H9 (cell line): ENCODE measurements around the gene DLX6. TPM values are rescaled to one million over a fixed set of nuclear protein-coding genes. Genes with fewer than 3 reads are reported as not detected.

ENCODE experiments used
- DNase-seq: peaks from one replicate; pipeline ENCODE4 v3.0.0-alpha.2; 2017
- H2AFZ ChIP-seq: one replicate; pipeline ENCODE4 v1.6.1; 2013; ENCODE audit warnings: mild to moderate bottlenecking, low read length, control low read depth, moderate library complexity
- H2AK5ac ChIP-seq: 2 replicates; pipeline ENCODE4 v1.6.1; 2013; ENCODE audit warnings: low read length, control low read depth, mixed read lengths; ENCODE audit not compliant: insufficient read length
- H2BK120ac ChIP-seq: one replicate; pipeline ENCODE4 v1.6.1; 2013; ENCODE audit warnings: low read depth, mild to moderate bottlenecking, low read length, control low read depth, inconsistent platforms; ENCODE audit not compliant: poor library complexity, severe bottlenecking
- H2BK12ac ChIP-seq: 2 replicates; pipeline ENCODE4 v1.6.1; 2013; ENCODE audit warnings: low read length, control low read depth, mixed read lengths, low read depth; ENCODE audit not compliant: insufficient read length
- H2BK15ac ChIP-seq: 2 replicates; pipeline ENCODE4 v1.6.1; 2013; ENCODE audit warnings: low read depth, low read length, control low read depth
- H2BK20ac ChIP-seq: one replicate; pipeline ENCODE4 v1.6.1; 2013; ENCODE audit warnings: low read depth, mild to moderate bottlenecking, low read length, control low read depth, inconsistent platforms; ENCODE audit not compliant: poor library complexity, severe bottlenecking
- H2BK5ac ChIP-seq: 2 replicates; pipeline ENCODE4 v1.6.1; 2013; ENCODE audit warnings: low read length, control low read depth, mixed read lengths; ENCODE audit not compliant: insufficient read length
- H3K14ac ChIP-seq: 2 replicates; pipeline ENCODE4 v1.6.1; 2013; ENCODE audit warnings: low read length, control low read depth; ENCODE audit not compliant: insufficient read depth
- H3K18ac ChIP-seq: 2 replicates; pipeline ENCODE4 v1.6.1; 2013; ENCODE audit warnings: low read depth, mild to moderate bottlenecking, mixed read lengths, low read length, control low read depth; ENCODE audit not compliant: insufficient read length
- H3K23ac ChIP-seq: 2 replicates; pipeline ENCODE4 v1.6.1; 2013; ENCODE audit warnings: low read length, control low read depth, mixed read lengths, low read depth; ENCODE audit not compliant: insufficient read length
- H3K23me2 ChIP-seq: 2 replicates; pipeline ENCODE4 v1.6.1; 2013; ENCODE audit warnings: low read depth, mild to moderate bottlenecking, mixed read lengths, low read length, control low read depth; ENCODE audit not compliant: insufficient read length, poor library complexity, severe bottlenecking
- H3K27ac ChIP-seq: 2 replicates; pipeline ENCODE4 v1.5.1; 2013; ENCODE audit warnings: low read length, control low read depth, mixed read lengths, low read depth; ENCODE audit not compliant: insufficient read length
- H3K27me3 ChIP-seq: 2 replicates; pipeline ENCODE4 v1.6.1; 2013; ENCODE audit warnings: low read length, control low read depth, inconsistent platforms; ENCODE audit not compliant: insufficient read depth
- H3K4ac ChIP-seq: 2 replicates; pipeline ENCODE4 v1.6.1; 2013; ENCODE audit warnings: low read depth, mild to moderate bottlenecking, control low read depth, inconsistent platforms, low read length, moderate library complexity
- H3K4me1 ChIP-seq: 2 replicates; pipeline ENCODE4 v1.6.1; 2013; ENCODE audit warnings: low read length, control low read depth, inconsistent platforms; ENCODE audit not compliant: insufficient read depth
- H3K4me2 ChIP-seq: 2 replicates; pipeline ENCODE4 v1.6.1; 2013; ENCODE audit warnings: low read length, control low read depth, mixed read lengths; ENCODE audit not compliant: insufficient read length, insufficient read depth
- H3K56ac ChIP-seq: 2 replicates; pipeline ENCODE4 v1.6.1; 2013; ENCODE audit warnings: low read depth, mild to moderate bottlenecking, mixed read lengths, low read length, control low read depth; ENCODE audit not compliant: insufficient read length
- H3K79me1 ChIP-seq: 2 replicates; pipeline ENCODE4 v1.6.1; 2013; ENCODE audit warnings: low read depth, mild to moderate bottlenecking, moderate library complexity, low read length, control low read depth, inconsistent platforms; ENCODE audit not compliant: insufficient read depth, poor library complexity, severe bottlenecking
- H3K79me2 ChIP-seq: 2 replicates; pipeline ENCODE4 v1.6.1; 2013; ENCODE audit warnings: low read length, control low read depth, inconsistent platforms; ENCODE audit not compliant: insufficient read depth
- H3K9ac ChIP-seq: 2 replicates; pipeline ENCODE4 v1.6.1; 2013; ENCODE audit warnings: low read length, control low read depth, mixed read lengths; ENCODE audit not compliant: insufficient read length; ENCODE audit errors: extremely low read depth
- H3K9me3 ChIP-seq: one replicate; pipeline ENCODE4 v1.6.1; 2013; ENCODE audit warnings: low read depth, low read length, inconsistent platforms; ENCODE audit not compliant: control insufficient read depth
- H3T11ph ChIP-seq: one replicate; pipeline ENCODE4 v1.6.1; 2013; ENCODE audit warnings: mild to moderate bottlenecking, low read length, control low read depth, inconsistent platforms
- H4K20me1 ChIP-seq: one replicate; pipeline ENCODE4 v1.6.1; 2013; ENCODE audit not compliant: control insufficient read depth, insufficient read length, insufficient read depth
- H4K5ac ChIP-seq: 2 replicates; pipeline ENCODE4 v1.6.1; 2013; ENCODE audit warnings: low read depth, mild to moderate bottlenecking, mixed read lengths, low read length, control low read depth; ENCODE audit not compliant: insufficient read length
- H4K8ac ChIP-seq: replicated peaks from 2 replicates; pipeline ENCODE4 v1.6.1; 2013; ENCODE audit warnings: low read length, control low read depth, mixed read lengths, low read depth; ENCODE audit not compliant: insufficient read length
- H4K91ac ChIP-seq: 2 replicates; pipeline ENCODE4 v1.6.1; 2013; ENCODE audit warnings: low read depth, mild to moderate bottlenecking, moderate library complexity, mixed read lengths, low read length, control low read depth; ENCODE audit not compliant: insufficient read length
- H3K27ac Mint-ChIP-seq, 3 experiments: 2 replicates in 2 of 3; 3 replicates in 1 of 3; pipeline ENCODE4 v1.8.0; 2020 to 2021; ENCODE audit warnings: mixed read lengths in 3 of 3, mild to moderate bottlenecking in 1 of 3, moderate library complexity in 1 of 3
- H3K27me3 Mint-ChIP-seq: 2 replicates; pipeline ENCODE4 v1.8.0; 2021; ENCODE audit warnings: low read depth, mild to moderate bottlenecking, moderate library complexity, mixed read lengths
- H3K36me3 Mint-ChIP-seq, 3 experiments: 2 replicates in 2 of 3; 3 replicates in 1 of 3; pipeline ENCODE4 v1.8.0; 2020 to 2021; ENCODE audit warnings: low read depth in 3 of 3, mixed read lengths in 3 of 3; ENCODE audit not compliant: insufficient read depth in 1 of 3
- H3K4me1 Mint-ChIP-seq, 2 experiments: 2 replicates each; pipeline ENCODE4 v1.8.0; 2020; ENCODE audit warnings: mixed read lengths in 2 of 2
- H3K4me3 Mint-ChIP-seq, 2 experiments: 2 replicates in 1 of 2; 3 replicates in 1 of 2; pipeline ENCODE4 v1.8.0; 2020 to 2021; ENCODE audit warnings: mild to moderate bottlenecking in 2 of 2, mixed read lengths in 2 of 2, moderate library complexity in 1 of 2
- H3K9me3 Mint-ChIP-seq, 2 experiments: 2 replicates in 1 of 2; 3 replicates in 1 of 2; pipeline ENCODE4 v1.8.0; 2020; ENCODE audit warnings: mild to moderate bottlenecking in 2 of 2, mixed read lengths in 2 of 2, moderate library complexity in 1 of 2
- CTCF ChIP-seq: fragments of 200-600 bp; sonication (generic); conservative IDR thresholded peaks from 3 replicates; pipeline ENCODE4 v1.8.0; 2021; ENCODE audit warnings: antibody characterized with exemption, mild to moderate bottlenecking
- WGBS: extraction: QIAGEN DNeasy Blood & Tissue Kit; methylation state at CpG from one replicate; pipeline ENCODE4 v1.1.7; 2013; ENCODE audit warnings: missing lambda C conversion rate, low lambda C conversion rate, mixed read lengths; ENCODE audit not compliant: insufficient read length; ENCODE audit errors: extremely low coverage; 5-methylcytosine and 5-hydroxymethylcytosine counted together
- total RNA-seq: library from RNA; stranded (reverse); gene quantifications from 2 replicates; pipeline ENCODE4 v1.2.1, GENCODE V29; 2021

The DLX6 gene
- total RNA-seq, 1 experiment from 2014 or later: 0.24 TPM

DNA sequence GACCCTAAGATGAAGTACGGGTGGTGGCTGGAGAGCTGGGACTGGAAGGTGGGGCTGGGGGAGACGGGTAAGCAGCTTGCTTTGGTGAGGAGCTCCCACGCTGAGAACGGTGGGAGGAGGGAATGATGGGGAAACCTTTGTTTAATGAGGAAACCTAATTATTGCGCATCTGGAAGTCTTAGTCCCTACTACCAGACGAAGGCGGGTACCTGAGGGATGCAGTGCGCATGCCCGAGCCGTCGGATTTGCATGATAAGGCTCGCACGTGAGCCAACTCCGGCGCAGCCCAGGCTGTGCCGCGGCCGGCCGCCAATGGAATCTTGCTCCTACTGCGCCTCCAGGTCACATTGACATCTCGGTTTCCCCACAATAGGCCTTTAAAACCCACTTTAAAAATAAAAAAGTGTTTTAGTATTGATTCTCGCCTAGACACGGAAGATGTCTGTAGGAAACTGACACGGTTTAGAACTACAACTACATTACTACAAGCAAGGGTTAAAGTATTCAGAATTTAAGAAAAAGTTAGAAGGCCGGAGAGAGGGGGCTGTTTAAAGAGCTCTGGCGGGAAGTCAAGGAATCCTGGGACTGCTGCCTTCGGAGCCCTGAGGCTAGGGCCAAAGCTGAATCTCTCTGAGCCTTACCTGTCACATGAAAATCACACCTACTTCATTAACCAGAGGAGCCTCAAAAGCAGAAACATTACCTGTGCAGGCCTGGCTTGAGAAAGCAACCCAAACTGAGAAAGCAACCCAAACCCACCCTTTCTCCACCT lies 12.1 kb upstream of the DLX6 start:
- H3K4me1 ChIP-seq: peaks cover 2% of the 10 kb centered on the region
- H3K9me3 Mint-ChIP-seq: peaks cover 0 to 12% of the 10 kb centered on the region in 2 experiments; a peak in 4 of 5 replicates
- no peak overlapping the region for H4K91ac ChIP-seq
- no peak overlapping the region for H3K14ac ChIP-seq
- H2AK5ac ChIP-seq: no peak overlapping the region
- no peak overlapping the region for H3K27ac ChIP-seq
- H3K27me3 ChIP-seq: peaks cover 84% of the 10 kb centered on the region
- peaks cover 31 to 72% of the 10 kb centered on the region in 2 experiments for H3K4me1 Mint-ChIP-seq
- TF ChIP-seq CTCF: no peak
- H2BK5ac ChIP-seq: no peak overlapping the region
- H3K27ac Mint-ChIP-seq: no peak overlapping the region; a peak in 1 of 7 replicates
- no peak overlapping the region for H4K8ac ChIP-seq
- H3K18ac ChIP-seq: no peak overlapping the region
- no peaks in the 10 kb centered on the region for H3K36me3 Mint-ChIP-seq
- no peaks in the 10 kb centered on the region for H3K79me2 ChIP-seq
- no peak overlapping the region for H2BK120ac ChIP-seq
- peaks cover 100% of the 10 kb centered on the region for H3K27me3 Mint-ChIP-seq
- DNase-seq: peak; percentile 94
- no peak overlapping the region for H3K9ac ChIP-seq
- peak overlapping the region; percentile 58 for H3K4me2 ChIP-seq
- no CpG with 5 or more reads among the region's 27 CpGs for WGBS
- no peak overlapping the region for H2AFZ ChIP-seq
- no peak overlapping the region for H3K56ac ChIP-seq
- H3K23ac ChIP-seq: no peak overlapping the region
- H3T11ph ChIP-seq: no peak overlapping the region
- no peak overlapping the region for H2BK15ac ChIP-seq
- peaks cover 15% of the 10 kb centered on the region for H3K23me2 ChIP-seq
- no peak overlapping the region for H4K5ac ChIP-seq
- H3K4ac ChIP-seq: no peak overlapping the region
- peak overlapping the region; percentile 38 to 87 for H3K4me3 Mint-ChIP-seq
- no peaks in the 10 kb centered on the region for H4K20me1 ChIP-seq
- H2BK20ac ChIP-seq: no peak overlapping the region
- H3K79me1 ChIP-seq: no peaks in the 10 kb centered on the region
- H3K9me3 ChIP-seq: no peaks in the 10 kb centered on the region
- H2BK12ac ChIP-seq: no peak overlapping the region
